Testis (tissue), 2 donors: ENCODE measurements around the gene RASA3.

Experiments used
- POLR2A ChIP-seq: fragments of 450-650 bp; IDR thresholded peaks from one replicate; pipeline ENCODE4 v1.6.1; 2017; ENCODE audit warnings: antibody characterized with exemption, mild to moderate bottlenecking, moderate library complexity
- TF ChIP-seq, protein P1 (sequence below), 3 experiments: fragments of 450-650 bp in 2 of 3; fragments of 200-600 bp in 1 of 3; sonication (generic) in 1 of 3; IDR thresholded peaks; one replicate each; pipeline ENCODE4 v1.5.1; 2016 to 2019; ENCODE audit warnings: antibody characterized with exemption in 3 of 3, mild to moderate bottlenecking in 2 of 3, moderate library complexity in 1 of 3

DNA sequence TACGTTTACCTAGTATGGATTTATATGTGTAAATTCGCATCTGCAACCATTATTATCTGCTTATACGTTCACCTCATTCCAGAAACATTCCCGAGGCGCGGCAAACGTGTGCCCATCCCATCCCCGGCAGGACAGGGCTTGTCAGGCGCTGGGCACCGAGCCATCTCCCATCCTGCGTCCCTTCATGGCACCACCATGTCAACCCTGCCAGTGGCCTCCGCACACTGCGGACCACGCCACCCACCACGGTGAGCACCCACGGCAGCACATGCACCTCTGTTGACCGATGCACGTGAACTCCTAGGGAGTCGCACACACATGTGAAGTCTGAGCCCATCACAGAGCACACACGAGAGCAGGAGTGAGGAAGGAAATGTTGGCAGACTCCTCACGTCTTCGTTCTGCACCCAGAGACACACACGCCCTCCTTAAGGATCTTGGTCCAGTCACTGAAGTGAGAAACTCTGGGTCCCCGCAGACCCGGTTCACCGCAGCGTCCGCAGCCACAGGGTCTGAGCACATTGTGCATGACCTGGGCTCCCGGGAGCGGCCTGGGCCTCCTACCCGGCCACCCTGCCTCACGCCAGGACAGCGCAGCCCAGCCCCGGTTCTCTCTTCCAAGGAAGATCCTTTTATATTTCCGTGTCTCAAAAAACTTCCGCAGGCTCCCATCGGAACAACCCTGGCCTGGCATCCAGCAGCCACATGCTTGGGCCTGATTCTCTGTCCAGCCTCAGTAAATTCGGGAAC lies 90.2 kb downstream of the RASA3 start:
- TF ChIP-seq, protein P1, sequence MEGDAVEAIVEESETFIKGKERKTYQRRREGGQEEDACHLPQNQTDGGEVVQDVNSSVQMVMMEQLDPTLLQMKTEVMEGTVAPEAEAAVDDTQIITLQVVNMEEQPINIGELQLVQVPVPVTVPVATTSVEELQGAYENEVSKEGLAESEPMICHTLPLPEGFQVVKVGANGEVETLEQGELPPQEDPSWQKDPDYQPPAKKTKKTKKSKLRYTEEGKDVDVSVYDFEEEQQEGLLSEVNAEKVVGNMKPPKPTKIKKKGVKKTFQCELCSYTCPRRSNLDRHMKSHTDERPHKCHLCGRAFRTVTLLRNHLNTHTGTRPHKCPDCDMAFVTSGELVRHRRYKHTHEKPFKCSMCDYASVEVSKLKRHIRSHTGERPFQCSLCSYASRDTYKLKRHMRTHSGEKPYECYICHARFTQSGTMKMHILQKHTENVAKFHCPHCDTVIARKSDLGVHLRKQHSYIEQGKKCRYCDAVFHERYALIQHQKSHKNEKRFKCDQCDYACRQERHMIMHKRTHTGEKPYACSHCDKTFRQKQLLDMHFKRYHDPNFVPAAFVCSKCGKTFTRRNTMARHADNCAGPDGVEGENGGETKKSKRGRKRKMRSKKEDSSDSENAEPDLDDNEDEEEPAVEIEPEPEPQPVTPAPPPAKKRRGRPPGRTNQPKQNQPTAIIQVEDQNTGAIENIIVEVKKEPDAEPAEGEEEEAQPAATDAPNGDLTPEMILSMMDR (IDR thresholded peaks at IDR 0.05), result no peak
- TF ChIP-seq POLR2A, result no peak
